ENCODE measurements around the gene ATG4C.
"Not testable (repeated sequence)": the region's sequence is repeated elsewhere in the genome, so short reads cannot be mapped to it uniquely, and the experiment has no call there.

ATG4C gene

GRCh38 chr1:62823556-62823955 is 39.6 kb downstream of the ATG4C start:
- DNase-seq, result no peak
- Mint-ChIP-seq H3K27ac (no peak overlapping the region), H3K4me3 (no peak overlapping the region), H3K4me1 (no peaks in the 10 kb centered on the region), H3K9me3 (peaks cover 10% of the 10 kb centered on the region), H3K27me3 (ENCODE audit: low read depth, poor library complexity) (no peaks in the 10 kb centered on the region), H3K36me3 (ENCODE audit: low read depth) (peaks cover 50% of the 10 kb centered on the region)
- no peak for TF ChIP-seq CTCF (IDR thresholded peaks at IDR 0.05)

- H3K27ac Mint-ChIP-seq, result no peak overlapping the region
- H3K9me3 Mint-ChIP-seq, result peaks cover 10% of the 10 kb centered on the region
- no peak overlapping the region for H3K4me3 Mint-ChIP-seq
- no peak for DNase-seq
- H3K36me3 Mint-ChIP-seq (ENCODE audit: low read depth), result peaks cover 52% of the 10 kb centered on the region
- H3K27me3 Mint-ChIP-seq (ENCODE audit: low read depth, poor library complexity), result no peaks in the 10 kb centered on the region
- TF ChIP-seq CTCF (IDR thresholded peaks at IDR 0.05), result no peak
- no peaks in the 10 kb centered on the region for H3K4me1 Mint-ChIP-seq
These were observed 43.0 kb downstream of the ATG4C start for GRCh38 chr1:62826901-62827300.

GRCh38 chr1:62827786-62828185 is 43.9 kb downstream of the ATG4C start:
- not testable (repeated sequence) for H3K27ac Mint-ChIP-seq; H3K4me3 Mint-ChIP-seq; H3K4me1 Mint-ChIP-seq; H3K27me3 Mint-ChIP-seq (ENCODE audit: low read depth, poor library complexity); DNase-seq
- Mint-ChIP-seq H3K36me3 (ENCODE audit: low read depth) (peaks cover 52% of the 10 kb centered on the region), H3K9me3 (peaks cover 10% of the 10 kb centered on the region)

- no peak overlapping the region for H3K4me3 Mint-ChIP-seq
- no peak overlapping the region for H3K27ac Mint-ChIP-seq
- H3K4me1 Mint-ChIP-seq, result no peaks in the 10 kb centered on the region
- no peak for TF ChIP-seq CTCF (IDR thresholded peaks at IDR 0.05)
- H3K27me3 Mint-ChIP-seq (ENCODE audit: low read depth, poor library complexity), result no peaks in the 10 kb centered on the region
- H3K9me3 Mint-ChIP-seq, result peaks cover 6% of the 10 kb centered on the region
- H3K36me3 Mint-ChIP-seq (ENCODE audit: low read depth), result peaks cover 15% of the 10 kb centered on the region
- no peak for DNase-seq
These were observed 48.3 kb downstream of the ATG4C start for GRCh38 chr1:62832276-62832675.

- Mint-ChIP-seq H3K9me3 (no peaks in the 10 kb centered on the region), H3K36me3 (ENCODE audit: low read depth) (peaks cover 2% of the 10 kb centered on the region), H3K27ac (no peak overlapping the region), H3K27me3 (ENCODE audit: low read depth, poor library complexity) (no peaks in the 10 kb centered on the region), H3K4me3 (no peak overlapping the region), H3K4me1 (no peaks in the 10 kb centered on the region)
- DNase-seq, result no peak
- TF ChIP-seq CTCF (IDR thresholded peaks at IDR 0.05), result no peak
These were observed 49.6 kb downstream of the ATG4C start for GRCh38 chr1:62833529-62833928.

GRCh38 chr1:62834400-62834961 is 50.5 kb downstream of the ATG4C start:
- DNase-seq, result no peak
- H3K27ac Mint-ChIP-seq, result no peak overlapping the region
- H3K27me3 Mint-ChIP-seq (ENCODE audit: low read depth, poor library complexity), result no peaks in the 10 kb centered on the region
- no peaks in the 10 kb centered on the region for H3K36me3 Mint-ChIP-seq (ENCODE audit: low read depth)
- H3K4me1 Mint-ChIP-seq, result no peaks in the 10 kb centered on the region
- no peaks in the 10 kb centered on the region for H3K9me3 Mint-ChIP-seq
- H3K4me3 Mint-ChIP-seq, result no peak overlapping the region
- no peak for TF ChIP-seq CTCF (IDR thresholded peaks at IDR 0.05)

Measured in nephron progenitor cell (in vitro differentiated cells).